Measurements from ENCODE around the gene PRKCE. TPM values are rescaled to one million over a fixed set of nuclear protein-coding genes. Genes with fewer than 3 reads are reported as not detected.
"Not testable (repeated sequence)": the region's sequence is repeated elsewhere in the genome, so short reads cannot be mapped to it uniquely, and the experiment has no call there.

PRKCE gene
- total RNA-seq, 2 donors from 2014 or later = 7.2 to 25.4 TPM

DNA sequence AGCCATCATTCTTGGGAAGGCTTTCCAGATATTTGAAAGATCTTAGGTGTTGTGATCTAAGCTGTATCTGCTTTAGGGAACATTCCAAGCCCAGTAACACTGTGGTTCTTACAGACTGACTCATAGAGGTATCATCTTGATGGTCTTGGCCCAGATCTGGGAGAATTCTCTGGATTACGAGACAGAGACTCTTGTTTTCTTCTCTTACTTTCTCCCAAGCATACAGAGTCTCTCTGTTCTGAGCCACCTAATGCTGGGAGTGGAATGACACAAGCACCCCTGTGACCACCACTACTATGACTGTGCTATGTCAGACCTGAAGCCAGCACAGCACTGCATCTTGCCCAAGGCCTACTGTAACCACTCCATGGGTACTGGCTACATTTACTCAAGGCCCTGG, 564.7 kb downstream of the PRKCE start:
- Histone ChIP-seq H3K27ac (no peak overlapping the region), H3K4me3 (no peak overlapping the region), H3K27me3 (replicated peaks; ENCODE audit: insufficient read depth) (no peaks in the 10 kb centered on the region), H3K9me3 (no peaks in the 10 kb centered on the region), H3K4me1 (replicated peaks) (no peaks in the 10 kb centered on the region), H3K36me3 (no peaks in the 10 kb centered on the region)
- no peak for DNase-seq (ENCODE audit: low spot score)
- no peak for TF ChIP-seq POLR2AphosphoS5 (IDR thresholded peaks at IDR 0.05)
- TF ChIP-seq, protein P1, sequence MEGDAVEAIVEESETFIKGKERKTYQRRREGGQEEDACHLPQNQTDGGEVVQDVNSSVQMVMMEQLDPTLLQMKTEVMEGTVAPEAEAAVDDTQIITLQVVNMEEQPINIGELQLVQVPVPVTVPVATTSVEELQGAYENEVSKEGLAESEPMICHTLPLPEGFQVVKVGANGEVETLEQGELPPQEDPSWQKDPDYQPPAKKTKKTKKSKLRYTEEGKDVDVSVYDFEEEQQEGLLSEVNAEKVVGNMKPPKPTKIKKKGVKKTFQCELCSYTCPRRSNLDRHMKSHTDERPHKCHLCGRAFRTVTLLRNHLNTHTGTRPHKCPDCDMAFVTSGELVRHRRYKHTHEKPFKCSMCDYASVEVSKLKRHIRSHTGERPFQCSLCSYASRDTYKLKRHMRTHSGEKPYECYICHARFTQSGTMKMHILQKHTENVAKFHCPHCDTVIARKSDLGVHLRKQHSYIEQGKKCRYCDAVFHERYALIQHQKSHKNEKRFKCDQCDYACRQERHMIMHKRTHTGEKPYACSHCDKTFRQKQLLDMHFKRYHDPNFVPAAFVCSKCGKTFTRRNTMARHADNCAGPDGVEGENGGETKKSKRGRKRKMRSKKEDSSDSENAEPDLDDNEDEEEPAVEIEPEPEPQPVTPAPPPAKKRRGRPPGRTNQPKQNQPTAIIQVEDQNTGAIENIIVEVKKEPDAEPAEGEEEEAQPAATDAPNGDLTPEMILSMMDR (IDR thresholded peaks at IDR 0.05) = no peak
- no peak for TF ChIP-seq POLR2A (IDR thresholded peaks at IDR 0.05)
- WGBS = 0% methylated on average over 1 of the region's 1 CpG
- intact Hi-C loops (cut with DNase I) = no loop called here

DNA sequence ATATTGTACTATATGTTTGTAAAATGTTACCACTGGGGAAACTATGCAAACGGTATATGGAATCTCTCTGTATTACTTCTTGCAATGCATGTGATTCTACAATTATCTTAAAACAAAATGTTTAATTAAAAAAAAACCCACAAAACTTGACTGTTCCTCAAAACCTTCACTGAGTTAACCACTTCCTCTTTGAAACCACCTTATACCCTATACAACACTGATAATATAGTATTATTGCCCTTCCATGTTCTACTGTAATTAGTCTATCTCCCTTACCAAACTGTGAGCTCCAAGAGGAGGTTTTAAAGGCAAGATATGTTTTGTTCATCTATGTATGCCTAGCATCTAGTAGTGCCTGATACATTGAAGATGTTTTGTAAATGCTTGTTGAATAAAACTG, 572.0 kb downstream of the PRKCE start:
- H3K27ac ChIP-seq; H3K36me3 ChIP-seq; H3K9me3 ChIP-seq; DNase-seq (ENCODE audit: low spot score); intact Hi-C loops (cut with DNase I); H3K4me1 ChIP-seq (replicated peaks); H3K4me3 ChIP-seq; H3K27me3 ChIP-seq (replicated peaks; ENCODE audit: insufficient read depth): not testable (repeated sequence)
- WGBS = 88% methylated on average over 1 of the region's 1 CpG

DNA sequence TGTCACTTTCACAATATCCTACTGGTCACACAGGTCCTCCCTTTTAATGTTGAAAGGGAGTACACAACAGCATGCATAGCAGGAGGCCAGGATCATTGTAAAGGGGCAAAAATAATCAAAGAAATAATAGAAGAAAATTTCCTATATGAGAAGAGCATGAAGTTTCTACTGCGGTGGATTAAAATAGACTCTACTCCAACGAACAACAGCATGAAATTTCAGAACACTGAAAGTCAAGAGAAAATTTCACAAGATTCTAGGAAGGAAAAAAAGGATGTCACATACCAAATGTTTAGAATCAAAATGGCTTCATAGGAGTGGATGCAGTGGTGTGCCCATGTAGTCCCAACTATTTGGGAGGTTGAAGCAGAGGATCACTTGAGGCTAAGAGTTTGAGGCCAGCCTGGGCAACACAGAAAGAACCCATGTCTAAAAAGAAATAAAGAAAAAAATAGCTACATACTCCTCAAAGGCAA, 573.7 kb downstream of the PRKCE start:
- Histone ChIP-seq H3K27ac (no peak overlapping the region), H3K27me3 (replicated peaks; ENCODE audit: insufficient read depth) (no peaks in the 10 kb centered on the region), H3K9me3 (no peaks in the 10 kb centered on the region), H3K4me1 (replicated peaks) (no peaks in the 10 kb centered on the region), H3K36me3 (no peaks in the 10 kb centered on the region), H3K4me3 (no peak overlapping the region)
- 92% methylated on average over 2 of the region's 2 CpGs for WGBS
- TF ChIP-seq, protein P1 (IDR thresholded peaks at IDR 0.05) = no peak
- TF ChIP-seq POLR2A (IDR thresholded peaks at IDR 0.05) = no peak
- TF ChIP-seq POLR2AphosphoS5 (IDR thresholded peaks at IDR 0.05) = no peak
- no peak for DNase-seq (ENCODE audit: low spot score)
- intact Hi-C loops (cut with DNase I) = no loop called here

DNA sequence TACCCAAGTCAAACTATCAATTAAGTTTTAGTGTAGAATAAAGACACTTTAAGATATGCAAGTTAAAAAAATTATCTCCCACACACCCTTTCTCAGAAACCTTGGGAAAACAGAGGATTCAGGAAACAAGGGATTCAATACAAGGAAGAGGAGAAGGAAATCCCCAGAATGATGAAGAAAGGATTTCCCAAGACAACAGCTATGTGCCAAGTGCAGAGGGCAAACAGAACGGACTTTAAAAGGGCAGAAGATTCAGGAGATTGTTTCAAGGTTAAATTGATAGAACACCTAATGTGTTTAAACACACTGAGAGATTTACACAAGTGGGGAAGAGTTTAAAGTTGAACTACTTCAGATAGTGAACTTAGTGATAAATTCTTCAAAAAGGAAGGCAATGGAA, 574.3 kb downstream of the PRKCE start:
- Histone ChIP-seq H3K4me3 (no peak overlapping the region), H3K27me3 (replicated peaks; ENCODE audit: insufficient read depth) (no peaks in the 10 kb centered on the region), H3K9me3 (no peaks in the 10 kb centered on the region), H3K27ac (no peak overlapping the region), H3K36me3 (no peaks in the 10 kb centered on the region), H3K4me1 (replicated peaks) (no peaks in the 10 kb centered on the region)
- 30% methylated on average over 1 of the region's 1 CpG for WGBS
- DNase-seq (ENCODE audit: low spot score) = no peak
- intact Hi-C loops (cut with DNase I) = no loop called here
- no peak for TF ChIP-seq POLR2A (IDR thresholded peaks at IDR 0.05)
- TF ChIP-seq, protein P1 (IDR thresholded peaks at IDR 0.05) = no peak
- TF ChIP-seq POLR2AphosphoS5 (IDR thresholded peaks at IDR 0.05) = no peak

DNA sequence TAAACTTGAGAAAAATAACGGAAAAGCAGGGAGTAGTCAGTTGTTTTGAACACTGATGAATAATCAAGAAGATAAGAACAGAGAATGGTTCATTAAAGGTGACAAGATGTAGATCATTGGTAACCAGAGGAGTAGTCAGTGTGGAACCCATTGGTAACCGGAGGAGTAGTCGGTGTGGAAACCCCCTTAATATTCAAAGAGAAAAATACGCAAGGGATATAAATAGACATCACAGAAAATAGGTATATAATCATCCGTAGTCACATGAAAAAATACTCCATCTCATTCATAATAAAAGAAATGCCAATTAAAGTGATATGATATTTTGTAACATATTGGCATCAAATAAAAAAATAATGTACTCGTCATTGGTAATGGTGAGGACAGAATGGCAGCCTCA, 575.1 kb downstream of the PRKCE start:
- Histone ChIP-seq H3K9me3 (no peaks in the 10 kb centered on the region), H3K27ac (no peak overlapping the region), H3K4me3 (no peak overlapping the region), H3K27me3 (replicated peaks; ENCODE audit: insufficient read depth) (no peaks in the 10 kb centered on the region), H3K4me1 (replicated peaks) (no peaks in the 10 kb centered on the region), H3K36me3 (no peaks in the 10 kb centered on the region)
- DNase-seq (ENCODE audit: low spot score) = no peak
- intact Hi-C loops (cut with DNase I) = no loop called here
- TF ChIP-seq POLR2AphosphoS5 (IDR thresholded peaks at IDR 0.05) = no peak
- TF ChIP-seq, protein P1 (IDR thresholded peaks at IDR 0.05) = no peak
- TF ChIP-seq POLR2A (IDR thresholded peaks at IDR 0.05) = no peak
- 96% methylated on average over 6 of the region's 6 CpGs for WGBS
